Fibroblast of lung (primary cell): ENCODE measurements around the gene ESPN. TPM values are rescaled to one million over a fixed set of nuclear protein-coding genes. Genes with fewer than 3 reads are reported as not detected.

ENCODE experiments used
- DNase-seq, 2 donors: peaks; one replicate each; pipeline versions ENCODE4 v3.0.0 to v3.0.0-alpha.2; 2010; ENCODE audit warnings: low read depth in 2 of 2
- H2AFZ ChIP-seq: 2 replicates; pipeline ENCODE4 v1.5.1; 2012; ENCODE audit warnings: low read length, control low read depth, inconsistent platforms
- H3K27ac ChIP-seq: 2 replicates; pipeline ENCODE4 v1.5.1; 2011; ENCODE audit warnings: low read length, control low read depth; ENCODE audit not compliant: insufficient read depth
- H3K27me3 ChIP-seq: 2 replicates; pipeline ENCODE4 v1.5.1; 2011; ENCODE audit warnings: mild to moderate bottlenecking, low read length; ENCODE audit not compliant: control insufficient read depth, insufficient read depth
- H3K36me3 ChIP-seq: 2 replicates; pipeline ENCODE4 v1.5.1; 2011; ENCODE audit warnings: low read length; ENCODE audit not compliant: control insufficient read depth, insufficient read depth
- H3K4me1 ChIP-seq: 2 replicates; pipeline ENCODE4 v1.5.1; 2011; ENCODE audit warnings: low read length; ENCODE audit not compliant: control insufficient read depth, insufficient read depth; ENCODE audit errors: extremely low read depth
- H3K4me2 ChIP-seq: 2 replicates; pipeline ENCODE4 v1.5.1; 2011; ENCODE audit warnings: low read length, control low read depth; ENCODE audit not compliant: insufficient read depth; ENCODE audit errors: extremely low read depth
- H3K4me3 ChIP-seq, 4 experiments: fragments of 200-600 bp in 1 of 4; sonication (generic) in 1 of 4; replicated peaks in 1 of 4; 2 replicates each; pipeline ENCODE4 v1.5.1; 2011 to 2016; ENCODE audit warnings: low read length in 4 of 4, low read depth in 3 of 4, mild to moderate bottlenecking in 3 of 4, control low read depth in 2 of 4, inconsistent platforms in 1 of 4, mixed read lengths in 1 of 4; ENCODE audit not compliant: insufficient read depth in 1 of 4; ENCODE audit errors: control extremely low read depth in 1 of 4
- H3K79me2 ChIP-seq: 2 replicates; pipeline ENCODE4 v1.5.1; 2012; ENCODE audit warnings: mild to moderate bottlenecking, low read length, inconsistent platforms; ENCODE audit not compliant: control insufficient read depth, insufficient read depth
- H3K9ac ChIP-seq: 2 replicates; pipeline ENCODE4 v1.5.1; 2011; ENCODE audit warnings: mild to moderate bottlenecking, low read length, control low read depth; ENCODE audit not compliant: insufficient read depth
- H3K9me3 ChIP-seq: 2 replicates; pipeline ENCODE4 v1.5.1; 2012; ENCODE audit warnings: low read depth, low read length; ENCODE audit not compliant: control insufficient read depth, insufficient read depth
- H4K20me1 ChIP-seq: 2 replicates; pipeline ENCODE4 v1.5.1; 2011; ENCODE audit warnings: low read length; ENCODE audit not compliant: control insufficient read depth, insufficient read depth; ENCODE audit errors: extremely low read depth
- CTCF ChIP-seq, 2 donors: IDR thresholded peaks in 1 of 2; conservative IDR thresholded peaks in 1 of 2; 1 replicate in 1 of 2; 2 replicates in 1 of 2; pipeline ENCODE4 v1.5.1; 2011 to 2012; ENCODE audit warnings: low read length in 2 of 2, control low read depth in 1 of 2, inconsistent platforms in 1 of 2, low read depth in 1 of 2, mild to moderate bottlenecking in 1 of 2
- EZH2 ChIP-seq: IDR thresholded peaks from 2 replicates; pipeline ENCODE4 v1.5.1; 2012; ENCODE audit warnings: low read length, control low read depth, mild to moderate bottlenecking; ENCODE audit errors: missing control alignments
- polyA plus RNA-seq, 2 donors: library from polyadenylated mRNA; depleted of rRNA in 1 of 2; stranded (reverse) in 1 of 2; unstranded in 1 of 2; fragments of >200 nt; gene quantifications; 2 replicates each; pipeline ENCODE4 v1.2.1, GENCODE V29; 2011 to 2012; ENCODE audit warnings: missing spikeins in 1 of 2
- total RNA-seq: library from RNA; depleted of rRNA; stranded (reverse); fragments of >200 nt; gene quantifications from 2 replicates; pipeline ENCODE4 v1.2.1, GENCODE V29; 2014

ESPN gene
- total and polyA plus RNA-seq, 2 donors (not counting 1 experiment from before 2014, with no cell fraction given), result not detected

- Histone ChIP-seq H3K4me2 (no peak overlapping the region), H2AFZ (no peak overlapping the region), H3K4me1 (no peaks in the 10 kb centered on the region), H3K4me3 (no peak overlapping the region), H4K20me1 (no peaks in the 10 kb centered on the region), H3K27me3 (no peaks in the 10 kb centered on the region), H3K27ac (no peak overlapping the region), H3K36me3 (no peaks in the 10 kb centered on the region), H3K79me2 (no peaks in the 10 kb centered on the region), H3K9me3 (no peaks in the 10 kb centered on the region), H3K9ac (no peak overlapping the region)
- no peak for DNase-seq
- TF ChIP-seq EZH2 (no peak), CTCF (conservative IDR thresholded peaks at IDR 0.05 in 1 of 2, IDR thresholded peaks at IDR 0.05 in 1 of 2; ENCODE audit: low read depth in 1 of 2, low read length in 2 of 2) (no peak)
Measured at GRCh38 chr1:6477039-6477820, 52.7 kb downstream of the ESPN start.

- H2AFZ ChIP-seq, result no peak overlapping the region
- no peak for DNase-seq
- H4K20me1 ChIP-seq, result no peaks in the 10 kb centered on the region
- no peak overlapping the region for H3K4me2 ChIP-seq
- no peak overlapping the region for H3K4me3 ChIP-seq
- no peaks in the 10 kb centered on the region for H3K4me1 ChIP-seq
- no peaks in the 10 kb centered on the region for H3K36me3 ChIP-seq
- H3K27me3 ChIP-seq, result peaks cover 16% of the 10 kb centered on the region
- no peak overlapping the region for H3K9ac ChIP-seq
- H3K27ac ChIP-seq, result no peak overlapping the region
- TF ChIP-seq EZH2, result no peak
- no peak for TF ChIP-seq CTCF (conservative IDR thresholded peaks at IDR 0.05 in 1 of 2, IDR thresholded peaks at IDR 0.05 in 1 of 2; ENCODE audit: low read depth in 1 of 2, low read length in 2 of 2)
- no peaks in the 10 kb centered on the region for H3K79me2 ChIP-seq
- no peaks in the 10 kb centered on the region for H3K9me3 ChIP-seq
Measured at GRCh38 chr1:6481820-6482219, 57.2 kb downstream of the ESPN start.

GRCh38 chr1:6483017-6483760, 58.6 kb downstream of the ESPN start:
- no peaks in the 10 kb centered on the region for H3K4me1 ChIP-seq
- H3K27me3 ChIP-seq, result peaks cover 16% of the 10 kb centered on the region
- H3K9me3 ChIP-seq, result no peaks in the 10 kb centered on the region
- no peaks in the 10 kb centered on the region for H3K79me2 ChIP-seq
- no peak for DNase-seq
- no peak overlapping the region for H3K27ac ChIP-seq
- no peak overlapping the region for H2AFZ ChIP-seq
- no peak overlapping the region for H3K9ac ChIP-seq
- no peak overlapping the region for H3K4me3 ChIP-seq
- no peak for TF ChIP-seq CTCF (conservative IDR thresholded peaks at IDR 0.05 in 1 of 2, IDR thresholded peaks at IDR 0.05 in 1 of 2; ENCODE audit: low read depth in 1 of 2, low read length in 2 of 2)
- TF ChIP-seq EZH2, result no peak
- H3K4me2 ChIP-seq, result no peak overlapping the region
- no peaks in the 10 kb centered on the region for H3K36me3 ChIP-seq
- no peaks in the 10 kb centered on the region for H4K20me1 ChIP-seq
